GM18499 (cell line): Measurements from ENCODE around the gene CRISPLD2.

ENCODE experiments used
- ATAC-seq: cut with Tn5 transposase; IDR thresholded peaks from one replicate; pipeline ENCODE4 v1.9.1; 2021; ENCODE audit warnings: moderate number of reproducible peaks; ENCODE audit not compliant: insufficient read depth, unreplicated experiment

Gene CRISPLD2

GRCh38 chr16:84836967-84837366, 17.2 kb downstream of the CRISPLD2 start:
- no peak for ATAC-seq

DNA sequence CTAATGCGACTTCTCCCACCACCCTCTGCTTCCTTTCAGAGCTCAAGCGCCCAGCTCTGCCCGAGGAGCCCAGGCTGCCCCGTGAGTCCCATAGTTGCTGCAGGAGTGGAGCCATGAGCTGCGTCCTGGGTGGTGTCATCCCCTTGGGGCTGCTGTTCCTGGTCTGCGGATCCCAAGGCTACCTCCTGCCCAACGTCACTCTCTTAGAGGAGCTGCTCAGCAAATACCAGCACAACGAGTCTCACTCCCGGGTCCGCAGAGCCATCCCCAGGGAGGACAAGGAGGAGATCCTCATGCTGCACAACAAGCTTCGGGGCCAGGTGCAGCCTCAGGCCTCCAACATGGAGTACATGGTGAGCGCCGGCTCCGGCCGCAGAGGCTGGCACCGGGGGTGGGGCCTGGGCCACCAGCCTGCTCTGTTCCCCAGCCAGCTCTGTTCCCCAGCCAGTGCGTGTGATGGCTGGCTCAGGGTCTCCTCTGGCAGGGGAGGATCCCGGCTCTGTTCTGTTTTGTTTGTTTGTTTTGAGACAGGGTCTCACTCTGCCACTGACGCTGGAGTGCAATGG, 18.7 kb downstream of the CRISPLD2 start:
- ATAC-seq = no peak

- no peak for ATAC-seq
Observed at GRCh38 chr16:84839054-84839453, 19.3 kb downstream of the CRISPLD2 start.

GRCh38 chr16:84839956-84840355, 20.2 kb downstream of the CRISPLD2 start:
- no peak for ATAC-seq

DNA sequence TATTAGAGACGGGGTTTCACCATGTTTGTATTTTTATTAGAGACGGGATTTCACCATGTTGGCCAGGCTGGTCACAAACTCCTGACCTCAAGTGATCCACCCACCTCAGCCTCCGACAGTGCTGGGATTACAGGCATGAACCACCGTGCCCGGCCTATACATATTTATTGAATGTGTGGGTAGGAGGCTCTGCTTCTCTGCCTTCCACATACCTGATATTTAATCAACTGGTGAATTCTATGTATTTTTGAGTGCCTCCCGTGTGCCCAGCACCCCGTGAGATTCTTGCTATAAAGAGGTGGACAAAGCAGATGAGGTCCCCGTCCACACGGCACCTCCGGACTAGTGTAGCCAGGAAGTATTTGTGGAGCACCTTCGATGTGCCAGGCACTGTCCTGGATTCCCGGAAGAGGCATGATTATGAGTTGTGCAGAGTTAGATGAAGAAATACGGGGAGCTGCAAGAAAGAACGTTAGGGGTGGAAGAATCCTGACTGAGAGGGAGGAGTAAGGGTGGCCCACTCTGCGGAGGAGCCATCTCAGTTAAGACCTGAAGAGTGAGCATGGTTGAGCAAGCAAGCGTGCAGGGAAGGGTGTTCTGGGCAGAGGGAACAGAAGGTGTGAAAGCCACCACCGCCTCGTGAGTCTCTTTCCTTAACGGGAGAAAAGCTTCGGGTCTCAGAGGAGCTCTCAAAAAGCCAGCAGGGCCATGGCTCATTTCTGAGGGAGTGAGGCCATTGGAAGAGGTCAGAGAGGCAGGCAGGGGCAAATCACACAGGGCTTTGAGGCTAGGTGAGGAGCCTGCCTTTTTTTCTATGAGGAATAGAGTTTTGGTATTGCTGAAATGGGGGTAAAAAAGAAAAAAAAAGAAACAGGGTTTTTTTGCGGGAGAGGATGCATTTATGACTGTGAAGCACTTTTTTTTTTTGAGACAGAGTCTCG, 21.2 kb downstream of the CRISPLD2 start:
- no peak for ATAC-seq

DNA sequence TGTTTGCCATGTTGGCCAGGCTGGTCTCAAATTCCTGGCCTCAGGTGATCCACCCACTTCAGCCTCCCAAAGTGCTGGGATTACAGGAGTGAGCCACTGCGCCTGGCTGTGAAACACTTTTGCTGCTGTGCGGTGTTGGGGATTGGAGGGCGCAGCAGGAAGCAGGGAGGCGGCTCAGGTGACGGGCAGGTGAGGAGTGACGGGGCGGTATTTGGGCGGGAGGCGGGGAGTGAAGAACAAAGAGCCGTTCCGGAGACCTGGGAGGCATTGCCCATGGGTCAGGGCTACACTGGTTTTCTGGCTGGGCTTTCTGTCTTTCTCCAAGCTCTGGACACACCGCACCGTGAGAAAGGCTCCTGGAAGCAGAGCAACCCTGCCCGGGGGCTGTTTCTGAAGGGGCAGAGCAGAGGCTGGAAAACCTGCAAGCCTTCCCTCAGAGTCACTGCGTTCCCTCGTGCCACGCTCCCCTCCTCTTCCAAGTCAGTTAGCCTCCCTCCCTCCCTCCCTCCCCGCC, 22.1 kb downstream of the CRISPLD2 start:
- no peak for ATAC-seq

- no peak for ATAC-seq
Observed at GRCh38 chr16:84842516-84843148, 22.8 kb downstream of the CRISPLD2 start.

DNA sequence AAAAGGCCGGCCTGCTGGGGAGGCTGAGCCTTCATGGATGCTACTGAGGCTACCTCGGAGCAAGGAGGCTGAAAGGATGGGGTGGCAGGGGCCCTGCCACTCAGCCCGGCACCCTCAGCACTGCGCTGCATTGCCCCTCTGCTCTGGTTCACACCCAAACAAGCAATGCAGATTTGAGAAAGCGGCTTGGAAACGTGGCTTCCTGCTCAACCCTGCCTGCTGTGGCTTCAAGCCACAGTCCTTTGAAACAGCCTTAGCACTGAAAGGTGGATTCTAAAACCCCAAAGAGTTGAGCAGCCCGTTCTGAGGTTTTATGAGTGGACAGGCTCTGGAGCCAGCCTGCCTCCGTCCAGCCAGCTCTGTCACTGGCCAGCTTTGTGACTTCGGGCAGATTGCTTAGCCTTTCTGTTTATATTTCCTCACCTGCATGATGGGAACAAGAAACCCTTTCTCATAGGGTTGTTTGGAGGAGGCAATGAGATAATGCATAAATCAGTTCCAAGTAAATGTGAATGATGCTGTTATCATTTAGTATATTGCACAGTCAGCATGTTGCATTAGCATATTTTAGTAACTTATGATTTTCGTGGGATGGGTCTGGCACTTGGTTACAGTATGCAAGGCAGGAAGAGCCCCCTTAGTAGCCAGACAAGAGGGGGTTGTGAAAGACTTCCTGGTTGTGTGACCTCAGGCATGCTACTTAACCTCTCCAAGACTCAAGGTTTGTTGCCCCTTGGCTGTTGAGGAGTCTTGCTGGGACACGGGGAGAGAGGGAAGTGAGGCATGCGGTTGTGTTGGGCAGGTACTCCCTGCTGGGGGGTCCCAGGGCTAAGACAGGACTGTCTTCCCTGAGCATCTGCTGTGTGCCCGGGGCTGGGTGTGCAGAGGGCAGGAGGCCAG, 23.6 kb downstream of the CRISPLD2 start:
- ATAC-seq = no peak

GRCh38 chr16:84844049-84844350, 24.2 kb downstream of the CRISPLD2 start:
- ATAC-seq = no peak

DNA sequence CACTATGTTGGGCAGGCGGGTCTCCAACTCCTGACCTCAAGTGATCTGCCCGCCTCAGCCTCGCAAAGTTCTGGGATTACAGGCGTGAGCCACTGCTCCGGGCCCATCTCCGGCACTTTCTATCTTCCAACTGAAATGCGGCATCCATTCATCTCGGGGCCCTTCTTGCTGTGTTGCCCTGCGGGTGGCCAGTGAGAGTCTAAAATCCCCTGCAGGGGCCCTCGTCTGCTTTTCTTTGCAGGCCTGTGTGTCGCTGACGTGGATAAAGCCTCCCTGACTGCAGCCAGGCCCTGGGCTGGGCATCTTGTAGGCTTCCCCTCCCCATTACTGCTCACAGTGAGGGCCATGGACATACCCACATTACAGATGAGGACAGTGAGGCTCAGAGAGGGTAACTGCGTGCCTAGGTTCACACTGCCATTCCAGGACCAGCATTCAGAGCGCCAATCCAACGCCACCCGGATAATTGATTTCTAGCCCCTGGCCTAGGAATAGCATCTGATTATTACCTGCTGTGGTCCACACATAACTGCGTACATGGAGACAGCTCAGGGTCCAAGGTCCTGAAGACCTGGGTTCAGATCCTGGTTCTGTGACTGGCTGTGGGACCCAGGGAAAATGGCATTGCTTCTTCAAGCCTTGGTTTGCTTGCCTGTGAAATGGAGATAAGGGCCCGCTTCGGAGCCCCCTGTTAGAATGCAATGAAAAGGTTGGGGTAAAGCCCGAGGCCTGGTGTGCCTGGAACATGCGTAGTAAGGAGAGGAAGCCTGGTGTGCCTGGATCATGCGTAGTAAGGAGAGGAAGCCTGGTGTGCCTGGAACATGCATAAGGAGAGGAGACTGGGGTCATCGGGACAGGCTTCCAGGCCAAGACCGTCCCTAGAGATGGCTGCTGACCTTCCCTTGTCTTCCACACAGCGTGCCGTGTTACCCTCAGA, 25.0 kb downstream of the CRISPLD2 start:
- ATAC-seq = no peak

DNA sequence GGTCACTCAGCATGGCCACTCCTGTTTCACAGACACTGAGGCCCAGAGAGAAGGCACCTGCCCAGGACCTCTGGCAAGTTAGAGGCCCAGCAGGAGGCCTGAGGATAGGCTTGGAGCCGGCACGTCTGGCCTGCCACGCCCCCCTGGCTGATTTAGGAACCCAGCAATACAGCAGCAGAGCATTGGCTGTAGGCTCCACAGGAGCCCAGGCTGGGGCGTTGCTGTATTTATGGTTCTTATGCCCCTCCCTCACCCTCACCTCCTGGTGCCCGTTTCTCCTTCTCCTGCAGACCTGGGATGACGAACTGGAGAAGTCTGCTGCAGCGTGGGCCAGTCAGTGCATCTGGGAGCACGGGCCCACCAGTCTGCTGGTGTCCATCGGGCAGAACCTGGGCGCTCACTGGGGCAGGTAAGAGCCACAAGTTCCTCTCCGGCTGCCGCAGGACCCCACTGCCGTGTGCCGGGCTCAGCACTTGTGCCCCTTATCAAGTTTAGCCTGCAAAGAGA, 25.8 kb downstream of the CRISPLD2 start:
- ATAC-seq = no peak

GRCh38 chr16:84847564-84848355, 28.0 kb downstream of the CRISPLD2 start:
- no peak for ATAC-seq

DNA sequence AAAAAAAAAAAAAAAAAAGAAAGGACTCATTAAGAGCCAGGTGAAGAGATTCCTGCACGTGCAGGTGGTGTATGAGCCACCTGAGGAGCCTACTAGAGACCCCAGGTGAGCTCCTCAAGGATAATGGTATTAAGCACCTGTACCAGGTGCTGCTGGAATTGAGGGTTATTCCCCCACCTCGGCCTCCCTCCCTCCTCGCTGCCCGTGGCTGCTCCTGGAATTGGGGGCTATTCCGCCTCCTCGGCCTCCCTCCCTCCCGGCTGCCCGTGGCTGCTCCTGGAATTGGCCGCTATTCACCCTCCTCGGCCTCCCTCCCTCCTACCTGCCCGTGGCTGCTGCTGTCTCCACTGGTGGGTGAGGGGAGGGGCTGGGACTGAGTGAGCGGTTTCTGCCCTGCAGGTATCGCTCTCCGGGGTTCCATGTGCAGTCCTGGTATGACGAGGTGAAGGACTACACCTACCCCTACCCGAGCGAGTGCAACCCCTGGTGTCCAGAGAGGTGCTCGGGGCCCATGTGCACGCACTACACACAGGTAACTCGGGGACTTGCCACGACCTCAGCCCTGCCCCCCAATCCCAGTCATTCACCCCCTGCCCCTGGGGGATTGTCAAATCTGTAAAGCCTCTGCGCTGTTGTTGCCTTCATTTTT, 29.3 kb downstream of the CRISPLD2 start:
- no peak for ATAC-seq

DNA sequence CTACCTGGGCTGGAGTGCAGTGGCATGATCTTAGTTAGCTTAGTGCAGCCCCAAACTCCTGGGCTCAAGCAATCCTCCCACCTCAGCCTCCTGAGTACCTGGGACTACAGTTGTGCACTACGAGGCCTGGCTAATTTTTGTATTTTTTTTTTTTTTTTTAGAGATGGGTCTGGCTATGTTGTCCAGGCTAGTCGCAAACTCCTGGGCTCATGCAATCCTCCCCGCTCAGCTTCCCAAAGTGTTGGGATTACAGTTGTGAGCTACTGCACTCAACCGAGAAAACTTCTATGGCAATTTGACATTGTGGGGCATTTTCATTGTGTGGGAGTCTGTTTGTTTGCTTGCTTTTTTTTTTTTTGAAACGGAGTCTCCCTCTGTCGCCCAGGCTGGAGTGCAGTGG, 30.0 kb downstream of the CRISPLD2 start:
- no peak for ATAC-seq

DNA sequence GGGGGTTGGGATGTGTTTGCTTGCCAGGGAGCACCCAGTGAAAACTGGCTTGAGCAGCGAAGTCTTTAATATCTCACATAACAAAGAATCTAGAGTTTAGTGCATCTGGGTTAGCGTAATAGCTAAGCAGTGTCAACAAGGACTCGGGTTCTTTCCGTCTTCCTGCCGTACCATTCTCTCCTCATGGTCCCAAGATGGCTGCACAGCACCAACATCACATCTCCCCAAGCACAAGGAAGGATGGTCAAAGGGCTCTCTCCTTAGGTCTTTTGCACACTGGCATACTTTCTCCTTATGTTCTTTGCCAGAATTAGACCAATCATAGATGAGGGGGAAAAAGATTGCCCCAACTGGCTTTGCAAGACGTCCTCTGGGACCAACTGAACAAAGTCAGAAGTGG, 30.9 kb downstream of the CRISPLD2 start:
- ATAC-seq = no peak

- no peak for ATAC-seq
Observed at GRCh38 chr16:84851192-84852127, 31.7 kb downstream of the CRISPLD2 start.

DNA sequence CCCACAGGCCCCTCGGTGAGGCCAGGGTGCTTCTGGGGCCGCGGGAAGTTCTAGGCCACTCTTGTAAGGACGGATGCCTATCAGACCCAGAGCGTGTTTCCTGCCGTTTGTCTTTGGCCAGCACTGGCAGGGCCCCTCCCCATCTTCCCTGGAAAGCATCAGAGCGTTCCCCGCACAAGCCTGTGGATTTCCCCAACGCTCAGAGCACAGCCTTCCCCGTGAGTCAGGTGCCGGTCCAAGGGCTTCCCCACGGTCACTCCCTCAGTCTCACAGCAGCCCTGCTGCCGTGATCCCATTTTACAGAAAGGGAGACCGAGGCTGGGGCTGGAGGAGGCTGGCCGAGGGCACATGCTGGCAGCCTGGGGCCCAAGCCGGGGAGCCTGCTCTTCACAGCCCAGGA, 33.7 kb downstream of the CRISPLD2 start:
- ATAC-seq = no peak
